ENCODE data around the gene VKORC1L1.
"Not testable (repeated sequence)": the region's sequence is repeated elsewhere in the genome, so short reads cannot be mapped to it uniquely, and the experiment has no call there.

Gene VKORC1L1

GRCh38 chr7:65992526-65992925 lies 119.7 kb downstream of the VKORC1L1 start:
- H3K4me3 ChIP-seq (ENCODE audit: low read depth, low read length) = no peak overlapping the region
- H2AFZ ChIP-seq (ENCODE audit: low read length, unreplicated experiment) = no peak overlapping the region
- no peaks in the 10 kb centered on the region for H3K27me3 ChIP-seq (ENCODE audit: insufficient read depth, low read length)
- H3K4me1 ChIP-seq (ENCODE audit: control insufficient read depth, insufficient read depth, low read length, unreplicated experiment) = no peaks in the 10 kb centered on the region
- no peaks in the 10 kb centered on the region for H3K79me2 ChIP-seq (ENCODE audit: control insufficient read depth, insufficient read depth, low read length, unreplicated experiment)
- H3K27ac ChIP-seq (ENCODE audit: low read depth, low read length) = no peak overlapping the region
- H3K36me3 ChIP-seq (ENCODE audit: insufficient read depth, low read length) = no peaks in the 10 kb centered on the region

- not testable (repeated sequence) for H3K27me3 ChIP-seq (ENCODE audit: insufficient read depth, low read length); H3K36me3 ChIP-seq (ENCODE audit: insufficient read depth, low read length); H2AFZ ChIP-seq (ENCODE audit: low read length, unreplicated experiment); H3K4me3 ChIP-seq (ENCODE audit: low read depth, low read length); H3K27ac ChIP-seq (ENCODE audit: low read depth, low read length); H3K79me2 ChIP-seq (ENCODE audit: control insufficient read depth, insufficient read depth, low read length, unreplicated experiment); H3K4me1 ChIP-seq (ENCODE audit: control insufficient read depth, insufficient read depth, low read length, unreplicated experiment)
Observed at GRCh38 chr7:65994984-65995383, 122.1 kb downstream of the VKORC1L1 start.

GRCh38 chr7:66000823-66001417 lies 128.0 kb downstream of the VKORC1L1 start:
- not testable (repeated sequence) for H3K27me3 ChIP-seq (ENCODE audit: insufficient read depth, low read length); H3K79me2 ChIP-seq (ENCODE audit: control insufficient read depth, insufficient read depth, low read length, unreplicated experiment); H3K36me3 ChIP-seq (ENCODE audit: insufficient read depth, low read length); H2AFZ ChIP-seq (ENCODE audit: low read length, unreplicated experiment); H3K27ac ChIP-seq (ENCODE audit: low read depth, low read length); H3K4me3 ChIP-seq (ENCODE audit: low read depth, low read length); H3K4me1 ChIP-seq (ENCODE audit: control insufficient read depth, insufficient read depth, low read length, unreplicated experiment)

- not testable (repeated sequence) for H2AFZ ChIP-seq (ENCODE audit: low read length, unreplicated experiment); H3K27ac ChIP-seq (ENCODE audit: low read depth, low read length)
Observed at GRCh38 chr7:66005115-66005671, 132.3 kb downstream of the VKORC1L1 start.

GRCh38 chr7:66007232-66007631 lies 134.4 kb downstream of the VKORC1L1 start:
- H3K27me3 ChIP-seq (ENCODE audit: insufficient read depth, low read length) = no peaks in the 10 kb centered on the region
- H3K79me2 ChIP-seq (ENCODE audit: control insufficient read depth, insufficient read depth, low read length, unreplicated experiment) = no peaks in the 10 kb centered on the region
- H2AFZ ChIP-seq (ENCODE audit: low read length, unreplicated experiment) = no peak overlapping the region
- no peak overlapping the region for H3K4me3 ChIP-seq (ENCODE audit: low read depth, low read length)
- H3K27ac ChIP-seq (ENCODE audit: low read depth, low read length) = no peak overlapping the region
- no peaks in the 10 kb centered on the region for H3K36me3 ChIP-seq (ENCODE audit: insufficient read depth, low read length)
- peaks cover 3% of the 10 kb centered on the region for H3K4me1 ChIP-seq (ENCODE audit: control insufficient read depth, insufficient read depth, low read length, unreplicated experiment)

More at GRCh38 chr7:66005115-66005671, 132.3 kb downstream of the VKORC1L1 start:
- H3K79me2 ChIP-seq (ENCODE audit: control insufficient read depth, insufficient read depth, low read length, unreplicated experiment); H3K36me3 ChIP-seq (ENCODE audit: insufficient read depth, low read length); H3K4me1 ChIP-seq (ENCODE audit: control insufficient read depth, insufficient read depth, low read length, unreplicated experiment); H3K27me3 ChIP-seq (ENCODE audit: insufficient read depth, low read length); H3K4me3 ChIP-seq (ENCODE audit: low read depth, low read length): not testable (repeated sequence)
